GM12878 (cell line): ENCODE data around the gene CEP57. TPM values are rescaled to one million over a fixed set of nuclear protein-coding genes. Genes with fewer than 3 reads are reported as not detected.

Experiments used
- ATAC-seq: fragments of 200-7000 bp; cut with Tn5 transposase; 3 replicates; pipeline ENCODE4 v1.9.1; 2020; ENCODE audit warnings: mild to moderate bottlenecking, moderate library complexity
- BruUV-seq: library from RNA; stranded (reverse); fragments of 400-500 nt; replicated peaks from 2 replicates; lab custom pipeline; 2021; lab: Mats Ljungman, UMichigan
- CTCF ChIA-PET: fragments of 300-600 bp; sonication (Branson Sonifier 250); formaldehyde crosslinking; extraction: SDS; loops from one replicate; lab custom pipeline; 2021; ENCODE audit warnings: inconsistent platforms; lab: Yijun Ruan, JAX
- POLR2A ChIA-PET: fragments of 350-600 bp; formaldehyde crosslinking; extraction: SDS; loops from one replicate; lab custom pipeline; 2021; ENCODE audit warnings: inconsistent platforms; lab: Charles Lee
- RAD21 ChIA-PET: fragments of 300-600 bp; sonication (Branson Sonifier 250); formaldehyde crosslinking; loops from one replicate; lab custom pipeline; 2023; ENCODE audit warnings: antibody characterized with exemption; ENCODE audit not compliant: unreplicated experiment; lab: Charles Lee
- SMC1A ChIA-PET: fragments of 300-600 bp; sonication (Branson Sonifier 250); formaldehyde crosslinking; loops from one replicate; lab custom pipeline; 2023; ENCODE audit not compliant: unreplicated experiment, uncharacterized antibody; lab: Charles Lee
- DNase-seq: peaks from one replicate; pipeline ENCODE4 v3.0.0-alpha.2; 2011; ENCODE audit warnings: low read depth, low spot score
- FAIRE-seq: peaks from 3 replicates; lab custom pipeline; 2011; peaks lifted over from hg19 to GRCh38; lab: Jason Lieb, UNC
- H2AFZ ChIP-seq: 2 replicates; pipeline ENCODE4 v1.6.0; 2011; ENCODE audit warnings: low read depth, low read length, control low read depth; ENCODE audit not compliant: control insufficient read depth
- H3K27ac ChIP-seq: 2 replicates; pipeline ENCODE4 v1.5.1; 2011; ENCODE audit warnings: control low read depth; ENCODE audit not compliant: control insufficient read depth, insufficient read depth
- H3K27me3 ChIP-seq, 2 experiments: replicated peaks in 1 of 2; 2 replicates each; pipeline versions ENCODE4 v1.6.0 to v1.6.1; 2011; ENCODE audit warnings: low read length in 1 of 2; ENCODE audit not compliant: control insufficient read depth in 2 of 2, insufficient read depth in 2 of 2
- H3K36me3 ChIP-seq, 2 experiments: 2 replicates each; pipeline ENCODE4 v1.5.1; 2011; ENCODE audit warnings: low read length in 1 of 2; ENCODE audit not compliant: control insufficient read depth in 2 of 2, insufficient read depth in 2 of 2
- H3K4me1 ChIP-seq: 2 replicates; pipeline ENCODE4 v1.6.1; 2011; ENCODE audit warnings: mild to moderate bottlenecking, low read length, moderate library complexity, mixed read lengths; ENCODE audit not compliant: control insufficient read depth, insufficient read depth
- H3K4me2 ChIP-seq: 2 replicates; pipeline ENCODE4 v1.6.0; 2011; ENCODE audit warnings: control low read depth; ENCODE audit not compliant: control insufficient read depth, insufficient read depth
- H3K4me3 ChIP-seq: fragments of 200-600 bp; sonication (generic); 2 replicates; pipeline ENCODE4 v1.5.1; 2016
- H3K79me2 ChIP-seq: 2 replicates; pipeline ENCODE4 v1.6.0; 2011; ENCODE audit warnings: low read length; ENCODE audit not compliant: control insufficient read depth, insufficient read depth
- H3K9ac ChIP-seq: 2 replicates; pipeline ENCODE4 v1.8.0; 2011; ENCODE audit warnings: low read length, control low read depth, mixed read lengths; ENCODE audit not compliant: control insufficient read depth, insufficient read depth
- H3K9me3 ChIP-seq: replicated peaks from 3 replicates; pipeline ENCODE4 v1.5.1; 2011; ENCODE audit warnings: mild to moderate bottlenecking, low read length; ENCODE audit not compliant: control insufficient read depth, insufficient read depth
- H4K20me1 ChIP-seq: 2 replicates; pipeline ENCODE4 v1.6.0; 2011; ENCODE audit not compliant: control insufficient read depth, insufficient read depth
- ATF7 ChIP-seq: fragments of 450-650 bp; IDR thresholded peaks from 2 replicates; pipeline ENCODE4 v1.6.1; 2016; ENCODE audit warnings: low read depth, mild to moderate bottlenecking
- BCL3 ChIP-seq: IDR thresholded peaks from 2 replicates; pipeline ENCODE4 v1.6.1; 2011; ENCODE audit warnings: borderline replicate concordance, low read depth, mild to moderate bottlenecking, moderate library complexity, low read length; ENCODE audit not compliant: insufficient read depth, poor library complexity, severe bottlenecking
- BCLAF1 ChIP-seq: fragments of 450-650 bp; IDR thresholded peaks from 2 replicates; pipeline ENCODE4 v1.6.1; 2017; ENCODE audit warnings: antibody characterized with exemption, mild to moderate bottlenecking, moderate library complexity
- CHD1 ChIP-seq: IDR thresholded peaks from 2 replicates; pipeline ENCODE4 v1.6.1; 2012; ENCODE audit warnings: low read depth, low read length, improper control_type of control experiment
- ELK1 ChIP-seq: IDR thresholded peaks from 2 replicates; pipeline ENCODE4 v1.6.1; 2012; ENCODE audit warnings: low read depth, low read length, improper control_type of control experiment
- FOS ChIP-seq: IDR thresholded peaks from 3 replicates; pipeline ENCODE4 v1.6.1; 2011; ENCODE audit warnings: borderline replicate concordance; ENCODE audit not compliant: insufficient read length; ENCODE audit errors: extremely low read depth
- NFYB ChIP-seq: IDR thresholded peaks from 2 replicates; pipeline ENCODE4 v1.6.1; 2011; ENCODE audit warnings: low read depth, mild to moderate bottlenecking, low read length, improper control_type of control experiment, moderate library complexity; ENCODE audit not compliant: insufficient read depth
- RELB ChIP-seq: fragments of 450-650 bp; IDR thresholded peaks from 2 replicates; pipeline ENCODE4 v1.6.1; 2017; ENCODE audit warnings: low read depth, mild to moderate bottlenecking, moderate library complexity
- SMARCA5 ChIP-seq: fragments of 450-650 bp; IDR thresholded peaks from 2 replicates; pipeline ENCODE4 v1.6.1; 2017; ENCODE audit warnings: mild to moderate bottlenecking
- ZBTB33 ChIP-seq: fragments of 450-650 bp; IDR thresholded peaks from 2 replicates; pipeline ENCODE4 v1.6.1; 2017; ENCODE audit warnings: mild to moderate bottlenecking
- ZNF384 ChIP-seq: IDR thresholded peaks from 2 replicates; pipeline ENCODE4 v1.6.1; 2012; ENCODE audit warnings: low read depth, mild to moderate bottlenecking, low read length, improper control_type of control experiment, borderline replicate concordance
- WGBS: methylation state at CpG from one replicate; pipeline ENCODE4 v1.1.6; 2016; ENCODE audit warnings: low lambda C conversion rate; ENCODE audit not compliant: insufficient replicate concordance, insufficient coverage; ENCODE audit errors: missing lambda C conversion rate; 5-methylcytosine and 5-hydroxymethylcytosine counted together
- in situ Hi-C: fragments of 300-500 bp; cut with MboI; formaldehyde crosslinking; loops from 9 replicates; pipeline ENCODE4 v1.14.3; 2018; ENCODE audit warnings: mixed read lengths
- intact Hi-C: fragments of 100-400 bp; cut with micrococcal nuclease; formaldehyde crosslinking; loops from one replicate; pipeline ENCODE4 v1.14.2; 2022; ENCODE audit not compliant: unreplicated experiment
- polyA plus RNA-seq, 11 experiments: library from polyadenylated mRNA; depleted of rRNA in 4 of 11; unstranded in 6 of 11; stranded (reverse) in 5 of 11; fragments of >200 nt; fragmentation: Nextera tagmentation in 4 of 11; fragmentation: Illumina TruSeq in 1 of 11; extraction: Ambion mirVana in 4 of 11; extraction: Trizol in 1 of 11; gene quantifications; 1 replicate in 1 of 11; 2 replicates in 10 of 11; pipeline versions ENCODE4 v1.2.1 to v1.2.3, GENCODE V29; 2011 to 2016; ENCODE audit warnings: inconsistent platforms in 2 of 11, missing spikeins in 2 of 11, low read depth in 1 of 11
- total RNA-seq, 4 experiments: library from RNA; depleted of rRNA in 3 of 4; stranded (reverse); fragments of >200 nt in 3 of 4; fragmentation: Illumina TruSeq in 1 of 4; extraction: Trizol in 1 of 4; gene quantifications; 2 replicates each; pipeline versions ENCODE4 v1.2.1 to v1.2.3, GENCODE V29; 2013 to 2021
- TF ChIP-seq, protein P1 (sequence below): fragments of 150-350 bp; IDR thresholded peaks from 2 replicates; pipeline ENCODE4 v1.6.1; 2014; ENCODE audit warnings: mild to moderate bottlenecking, low read depth, low read length

Gene CEP57
- total and polyA plus RNA-seq, 10 of the 15 experiments (the other 5 are each of a cell fraction or from before 2014, with no cell fraction given), result 19.4 to 85.4 (median 56.8) TPM

DNA sequence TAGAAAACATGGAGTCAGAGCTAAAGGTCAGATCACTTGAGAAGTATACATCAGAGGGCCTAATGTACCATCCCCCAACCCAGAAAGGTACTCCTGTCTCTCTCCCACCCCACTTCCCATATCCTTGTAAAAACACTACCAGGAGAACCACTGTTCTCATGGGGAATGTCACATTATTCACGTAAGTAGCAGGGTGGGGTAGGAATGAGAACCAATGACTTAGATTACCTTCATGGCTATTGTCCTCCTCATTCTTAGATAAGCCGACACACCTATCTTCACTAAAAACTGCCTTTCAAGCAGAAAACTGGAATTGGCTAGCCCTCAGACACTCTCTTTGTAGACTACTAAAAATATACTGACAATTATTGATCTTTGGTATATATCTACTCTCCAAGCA, 63.6 kb downstream of the CEP57 start:
- 78% methylated on average over 2 of the region's 2 CpGs for WGBS
- H3K9me3 ChIP-seq, result no peaks in the 10 kb centered on the region
- H2AFZ ChIP-seq, result no peak overlapping the region
- ChIA-PET RAD21 (no interaction called here), SMC1A (interaction anchor here (0.6 to 1.2 kb wide), 2 partner anchors 9 to 912 kb away, joined by 3 read pairs; no protein-coding TSS in a partner anchor), POLR2A (no interaction called here), CTCF (interaction anchor here (0.5 to 1.4 kb wide), 2 partner anchors 17 to 25 kb away, joined by 3 to 4 read pairs; no protein-coding TSS in a partner anchor)
- ATAC-seq, result no peak
- H3K27me3 ChIP-seq, result no peaks in the 10 kb centered on the region
- no peaks in the 10 kb centered on the region for H4K20me1 ChIP-seq
- FAIRE-seq, result no peak
- intact Hi-C loops, result no loop called here
- H3K4me2 ChIP-seq, result no peak overlapping the region
- H3K4me1 ChIP-seq, result no peaks in the 10 kb centered on the region
- no peak overlapping the region for H3K4me3 ChIP-seq
- no peak for DNase-seq
- BruUV-seq, result no TSS peak
- no peak overlapping the region for H3K9ac ChIP-seq
- peaks cover 0 to 3% of the 10 kb centered on the region in 2 experiments; a peak in 1 of 4 replicates for H3K36me3 ChIP-seq
- in situ Hi-C loops, result no loop called here
- no peak overlapping the region for H3K27ac ChIP-seq
- H3K79me2 ChIP-seq, result no peaks in the 10 kb centered on the region
- TF ChIP-seq, protein P1, sequence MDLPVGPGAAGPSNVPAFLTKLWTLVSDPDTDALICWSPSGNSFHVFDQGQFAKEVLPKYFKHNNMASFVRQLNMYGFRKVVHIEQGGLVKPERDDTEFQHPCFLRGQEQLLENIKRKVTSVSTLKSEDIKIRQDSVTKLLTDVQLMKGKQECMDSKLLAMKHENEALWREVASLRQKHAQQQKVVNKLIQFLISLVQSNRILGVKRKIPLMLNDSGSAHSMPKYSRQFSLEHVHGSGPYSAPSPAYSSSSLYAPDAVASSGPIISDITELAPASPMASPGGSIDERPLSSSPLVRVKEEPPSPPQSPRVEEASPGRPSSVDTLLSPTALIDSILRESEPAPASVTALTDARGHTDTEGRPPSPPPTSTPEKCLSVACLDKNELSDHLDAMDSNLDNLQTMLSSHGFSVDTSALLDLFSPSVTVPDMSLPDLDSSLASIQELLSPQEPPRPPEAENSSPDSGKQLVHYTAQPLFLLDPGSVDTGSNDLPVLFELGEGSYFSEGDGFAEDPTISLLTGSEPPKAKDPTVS, result no peak
- no peak for TF ChIP-seq SMARCA5
- TF ChIP-seq ZBTB33, result no peak
- TF ChIP-seq CHD1, result no peak
- no peak for TF ChIP-seq BCLAF1
- no peak for TF ChIP-seq ZNF384
- no peak for TF ChIP-seq RELB
- TF ChIP-seq NFYB, result no peak
- TF ChIP-seq BCL3, result no peak
- TF ChIP-seq FOS, result no peak
- no peak for TF ChIP-seq ATF7
- no peak for TF ChIP-seq ELK1
